HG03520 (cell line): Measurements from ENCODE around the gene MVP.
A peak's percentile ranks its signal among the peaks of the same experiment; 100 is the strongest.

Experiments used
- ATAC-seq: cut with Tn5 transposase; IDR thresholded peaks from one replicate; pipeline ENCODE4 v1.9.1; 2021; ENCODE audit warnings: mild to moderate bottlenecking, moderate library complexity; ENCODE audit not compliant: unreplicated experiment

MVP gene

GRCh38 chr16:29840240-29840639 lies 20.0 kb downstream of the MVP start:
- no peak for ATAC-seq

DNA sequence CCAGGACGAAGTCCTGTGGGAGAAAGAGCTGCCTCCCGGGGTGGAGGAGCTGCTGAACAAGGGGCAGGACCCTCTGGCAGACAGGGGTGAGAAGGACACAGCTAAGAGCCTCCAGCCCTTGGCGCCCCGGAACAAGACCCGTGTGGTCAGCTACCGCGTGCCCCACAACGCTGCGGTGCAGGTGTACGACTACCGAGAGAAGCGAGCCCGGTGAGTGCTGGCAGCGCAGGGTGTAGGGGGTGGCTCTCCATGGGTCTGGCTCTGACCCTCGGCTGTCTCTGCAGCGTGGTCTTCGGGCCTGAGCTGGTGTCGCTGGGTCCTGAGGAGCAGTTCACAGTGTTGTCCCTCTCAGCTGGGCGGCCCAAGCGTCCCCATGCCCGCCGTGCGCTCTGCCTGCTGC lies 21.4 kb downstream of the MVP start:
- ATAC-seq: no peak

GRCh38 chr16:29842732-29843346 lies 22.6 kb downstream of the MVP start:
- no peak for ATAC-seq

GRCh38 chr16:29843931-29844330 lies 23.7 kb downstream of the MVP start:
- no peak for ATAC-seq

- ATAC-seq: no peak
These were observed 24.5 kb downstream of the MVP start for GRCh38 chr16:29844575-29845331.

- ATAC-seq: no peak
These were observed 25.4 kb downstream of the MVP start for GRCh38 chr16:29845656-29846055.

GRCh38 chr16:29848420-29849297 lies 28.4 kb downstream of the MVP start:
- ATAC-seq: no peak

DNA sequence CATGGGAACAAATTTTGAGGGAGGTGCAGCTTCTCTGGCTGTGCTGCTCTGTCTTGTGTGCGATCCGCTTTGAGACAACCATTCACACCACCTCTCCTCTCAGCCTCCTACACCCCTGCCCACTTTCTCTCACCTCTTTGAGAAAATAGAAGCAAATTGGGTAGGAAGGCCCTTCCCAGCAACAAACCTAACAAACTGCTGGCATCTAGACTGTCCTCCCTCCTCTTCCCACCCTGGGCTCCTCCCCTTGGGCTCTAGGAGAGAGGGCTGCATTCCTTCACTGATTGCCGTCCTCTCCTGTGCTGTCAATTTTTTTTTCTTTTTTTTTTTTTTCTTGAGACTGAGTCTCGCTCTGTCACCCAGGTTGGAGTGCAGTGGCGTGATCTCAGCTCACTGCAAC lies 29.2 kb downstream of the MVP start:
- no peak for ATAC-seq

DNA sequence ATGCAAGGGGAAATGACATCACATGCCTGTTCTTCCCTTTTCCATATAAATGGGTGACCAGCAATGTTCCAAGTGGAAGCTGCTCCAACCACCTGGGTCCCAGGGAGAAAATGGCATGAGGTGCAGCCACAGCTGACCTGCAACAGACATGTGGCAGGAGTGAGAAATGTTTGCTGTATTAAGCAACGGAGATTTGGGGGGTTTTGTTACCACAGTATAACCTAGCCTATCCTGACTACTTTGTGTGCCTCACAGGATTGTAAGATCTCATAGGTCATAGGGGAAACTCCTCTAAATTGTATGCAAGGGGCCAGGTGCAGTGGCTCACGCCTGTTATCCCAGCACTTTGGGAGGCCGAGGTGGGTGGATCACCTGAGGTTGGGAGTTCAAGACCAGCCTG lies 30.7 kb downstream of the MVP start:
- ATAC-seq: no peak

GRCh38 chr16:29852654-29853053 lies 32.4 kb downstream of the MVP start:
- ATAC-seq: no peak

- no peak for ATAC-seq
These were observed 34.3 kb downstream of the MVP start for GRCh38 chr16:29854520-29855100.

DNA sequence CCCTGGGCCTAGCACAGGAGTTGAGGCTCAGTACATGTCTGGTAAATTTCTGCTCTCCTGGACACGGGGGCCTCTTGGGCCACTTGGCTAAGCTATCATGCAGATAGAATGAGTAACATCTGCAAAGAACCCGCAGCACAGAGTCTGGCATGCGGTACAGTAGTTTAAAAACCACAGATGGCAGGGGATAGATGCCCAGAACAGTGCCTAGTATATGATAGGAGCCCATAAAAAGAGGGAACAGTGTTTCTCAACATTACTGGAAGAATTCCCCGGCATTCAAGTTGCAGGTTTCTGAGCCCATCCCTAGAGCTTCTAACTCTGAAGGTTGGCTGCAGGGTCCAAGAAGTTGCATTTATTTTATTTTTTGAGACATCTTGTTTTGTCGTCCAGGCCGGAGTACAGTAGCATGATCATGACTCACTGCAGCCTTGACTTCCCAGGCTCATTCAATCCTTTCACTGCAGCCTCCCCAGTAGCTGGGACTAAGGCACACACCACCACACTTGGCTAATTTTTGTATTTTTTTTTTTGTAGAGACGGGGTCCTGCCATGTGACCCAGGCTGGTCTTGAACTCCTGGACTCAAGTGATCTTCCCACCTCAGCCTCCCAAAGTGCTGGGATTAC lies 37.0 kb downstream of the MVP start:
- no peak for ATAC-seq

- ATAC-seq: no peak
These were observed 38.0 kb downstream of the MVP start for GRCh38 chr16:29858149-29858849.

DNA sequence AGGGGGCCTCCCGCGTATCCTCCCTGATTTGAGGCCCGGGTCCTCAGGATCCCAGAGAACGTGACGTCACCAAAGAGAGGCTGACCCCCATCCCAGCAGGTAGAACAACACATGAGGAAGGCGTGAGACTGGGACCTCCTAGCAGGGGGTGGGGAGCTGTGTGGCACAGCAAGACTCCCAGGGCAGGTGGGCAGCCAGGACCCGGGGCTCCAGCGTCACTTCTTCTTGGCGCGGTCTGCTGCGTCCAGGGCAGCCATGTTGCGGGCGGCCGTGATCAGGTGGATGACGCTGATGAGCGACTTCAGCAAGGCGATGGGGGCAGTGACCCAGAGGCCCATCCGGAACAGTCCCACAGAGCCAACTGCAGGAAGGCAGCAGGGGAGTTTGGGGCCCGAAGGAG lies 38.7 kb downstream of the MVP start:
- ATAC-seq: no peak

- ATAC-seq: no peak
These were observed 40.0 kb downstream of the MVP start for GRCh38 chr16:29860218-29860617.

DNA sequence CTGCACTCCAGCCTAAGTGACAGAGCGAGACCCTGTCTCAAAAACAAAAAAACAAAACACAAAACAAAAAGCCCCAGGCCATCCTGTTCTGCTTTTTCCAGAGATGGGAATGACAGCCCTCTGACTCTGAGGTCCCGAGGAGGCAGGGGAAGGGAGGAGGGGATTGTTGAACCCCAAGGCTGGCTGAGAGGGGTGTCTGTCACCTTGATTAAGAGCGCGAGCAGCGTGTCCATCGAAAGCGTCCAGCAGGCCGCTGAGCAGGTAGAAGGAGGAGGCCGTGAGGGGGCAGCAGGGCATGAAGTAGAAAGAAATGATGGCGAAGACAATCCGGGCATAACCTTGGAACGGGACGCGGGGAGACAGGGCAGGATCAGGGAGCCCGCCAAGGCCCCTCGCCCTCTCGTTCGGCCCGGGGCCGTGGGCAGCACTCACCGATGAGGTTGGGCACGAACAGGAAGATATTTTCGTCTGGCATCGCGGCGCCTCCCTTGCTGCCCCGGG lies 42.2 kb downstream of the MVP start:
- no peak for ATAC-seq

DNA sequence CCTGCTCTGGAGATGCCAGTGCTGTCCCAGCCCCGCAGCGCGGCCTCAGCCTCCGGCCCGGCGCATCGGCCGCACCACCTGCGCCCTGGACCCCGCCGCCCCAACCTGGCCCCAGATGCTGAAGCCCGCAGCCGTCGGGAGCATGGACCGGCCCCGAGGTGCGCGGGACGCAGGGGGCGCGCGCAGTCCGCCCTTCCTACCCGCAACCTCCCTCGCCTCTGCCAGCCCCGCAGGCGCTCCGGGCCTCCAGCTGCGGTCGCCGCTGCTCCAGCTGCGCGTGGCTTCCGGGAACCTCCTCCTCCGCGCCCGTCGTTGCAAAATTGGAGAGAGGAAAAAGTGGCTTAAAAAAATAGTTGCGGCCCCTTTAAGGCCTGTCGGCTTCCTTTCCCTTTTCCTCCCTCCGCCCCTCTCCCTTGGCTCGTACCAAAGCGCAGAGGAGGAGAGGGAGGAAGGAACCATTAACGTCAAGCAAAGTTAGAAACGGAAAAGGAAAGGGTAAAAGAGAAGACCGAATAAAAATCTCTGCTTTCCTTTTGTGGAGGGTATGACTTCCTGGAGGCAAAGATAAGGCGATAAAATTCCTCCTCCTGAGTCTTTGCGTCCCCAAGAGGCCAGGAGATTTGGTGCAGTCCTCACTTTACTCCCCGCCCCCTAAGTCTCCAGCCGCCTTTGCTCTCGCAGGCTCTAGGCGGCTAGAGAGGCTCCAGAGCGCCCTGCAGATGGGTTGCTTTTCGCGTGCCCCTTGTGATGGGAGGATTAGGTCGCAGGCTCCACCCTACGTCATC lies 42.8 kb downstream of the MVP start, which contains the start of gene CDIPT:
CDIPT (minus strand) TSS at position 343 of the 785 bp plus-strand sequence. CDS start 369 bp downstream, outside the sequence.
- peak; percentile 94 for ATAC-seq

DNA sequence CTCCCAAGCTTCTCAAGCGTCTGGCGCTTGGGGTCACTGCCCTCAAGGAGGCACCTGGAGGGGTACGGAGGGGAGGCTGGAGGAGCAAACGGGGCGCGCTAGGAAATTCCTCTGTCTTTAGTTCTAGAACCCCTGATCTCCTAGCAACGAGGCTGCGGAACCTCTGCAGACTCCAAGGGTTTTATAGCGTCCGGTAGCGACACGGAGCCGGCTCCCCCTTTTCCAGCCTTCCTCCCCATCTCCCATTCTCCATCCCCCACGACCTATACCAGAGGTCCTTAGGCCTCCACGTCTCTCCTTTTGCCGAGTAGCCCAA lies 43.4 kb downstream of the MVP start:
- no peak for ATAC-seq

GRCh38 chr16:29864205-29864604 lies 43.9 kb downstream of the MVP start:
- no peak for ATAC-seq
